Panc1 (cell line): ENCODE results near the gene MITF. TPM values are rescaled to one million over a fixed set of nuclear protein-coding genes. Genes with fewer than 3 reads are reported as not detected.

Source experiments
- ATAC-seq: fragments of 200-7000 bp; cut with Tn5 transposase; 2 replicates; pipeline ENCODE4 v1.9.1; 2020; ENCODE audit warnings: mild to moderate bottlenecking, moderate library complexity
- BruUV-seq: library from RNA; stranded (reverse); fragments of 400-500 nt; replicated peaks from 2 replicates; lab custom pipeline; 2021; lab: Mats Ljungman, UMichigan
- CTCF ChIA-PET: fragments of 300-600 bp; sonication (Branson Sonifier 250); formaldehyde crosslinking; loops from one replicate; lab custom pipeline; 2022; ENCODE audit warnings: antibody characterized with exemption; lab: Charles Lee
- POLR2A ChIA-PET: fragments of 300-600 bp; sonication (Branson Sonifier 250); formaldehyde crosslinking; loops from one replicate; lab custom pipeline; 2022; ENCODE audit warnings: antibody characterized with exemption; lab: Charles Lee
- DNase-seq: peaks from one replicate; pipeline ENCODE4 v3.0.0-alpha.2; 2010; ENCODE audit warnings: low read depth, low spot score
- H3K27ac ChIP-seq: 2 replicates; pipeline ENCODE4 v1.5.1; 2011; ENCODE audit warnings: mild to moderate bottlenecking, low read length, inconsistent platforms
- H3K27me3 ChIP-seq: fragments of 200-500 bp; sonication (Bioruptor generic); 2 replicates; pipeline ENCODE4 v1.6.0; 2014; ENCODE audit warnings: low read length, inconsistent platforms; ENCODE audit not compliant: control insufficient read depth, insufficient read depth
- H3K36me3 ChIP-seq: fragments of 200-500 bp; sonication (Bioruptor generic); 2 replicates; pipeline ENCODE4 v1.5.1; 2014; ENCODE audit warnings: inconsistent platforms, mild to moderate bottlenecking, low read length, moderate library complexity; ENCODE audit not compliant: control insufficient read depth, insufficient read depth
- H3K4me1 ChIP-seq: 2 replicates; pipeline ENCODE4 v1.5.1; 2011; ENCODE audit warnings: inconsistent platforms, mild to moderate bottlenecking, low read length, moderate library complexity; ENCODE audit not compliant: control insufficient read depth, insufficient read depth
- H3K4me3 ChIP-seq, 2 experiments: 2 replicates each; pipeline ENCODE4 v1.5.1; 2011 to 2012; ENCODE audit warnings: low read depth in 2 of 2, low read length in 2 of 2, mild to moderate bottlenecking in 2 of 2, inconsistent platforms in 1 of 2, moderate library complexity in 1 of 2
- H3K9me3 ChIP-seq: fragments of 200-500 bp; sonication (Bioruptor generic); 2 replicates; pipeline ENCODE4 v1.5.1; 2014; ENCODE audit warnings: low read depth, mild to moderate bottlenecking, inconsistent platforms, low read length, moderate library complexity; ENCODE audit not compliant: control insufficient read depth, insufficient read depth
- POLR2AphosphoS5 ChIP-seq: IDR thresholded peaks from 2 replicates; pipeline ENCODE4 v1.6.1; 2012; ENCODE audit warnings: mild to moderate bottlenecking, low read depth, low read length, moderate library complexity
- SIN3A ChIP-seq: IDR thresholded peaks from 2 replicates; pipeline ENCODE4 v1.6.1; 2012; ENCODE audit warnings: low read depth, mild to moderate bottlenecking, low read length, moderate library complexity, borderline replicate concordance; ENCODE audit not compliant: insufficient read depth
- TCF7L2 ChIP-seq: IDR thresholded peaks from 2 replicates; pipeline ENCODE4 v1.6.1; 2011; ENCODE audit warnings: mild to moderate bottlenecking, low read depth, low read length, inconsistent platforms
- in situ Hi-C: cut with HindIII; loops from 2 replicates; pipeline ENCODE4 v1.10.0; 2016; ENCODE audit warnings: low sequenced_read_pairs, low pct_unique_long_range_greater_than_20kb
- intact Hi-C: fragments of 100-400 bp; cut with micrococcal nuclease; formaldehyde crosslinking; loops from one replicate; pipeline ENCODE4 v1.10.0; 2022; ENCODE audit not compliant: unreplicated experiment
- total RNA-seq: library from RNA; stranded (reverse); gene quantifications from one replicate; pipeline ENCODE4 v1.2.1, GENCODE V29; 2021; ENCODE audit not compliant: unreplicated experiment
- TF ChIP-seq, protein P1 (sequence below): fragments of 450-650 bp; IDR thresholded peaks from 2 replicates; pipeline ENCODE4 v1.5.1; 2017; ENCODE audit warnings: mild to moderate bottlenecking
- TF ChIP-seq, protein P2 (sequence below), 2 experiments: IDR thresholded peaks; 2 replicates each; pipeline ENCODE4 v1.6.1; 2011 to 2012; ENCODE audit warnings: low read depth in 2 of 2, control low read depth in 1 of 2, low read length in 1 of 2, mild to moderate bottlenecking in 1 of 2, moderate library complexity in 1 of 2; ENCODE audit not compliant: insufficient read depth in 1 of 2

MITF gene
- total RNA-seq, 1 experiment from 2014 or later = 10.8 TPM

- DNase-seq (no peak), ATAC-seq (no peak)
- no peaks in the 10 kb centered on the region; the same call in 1 of the 2 replicates for H3K4me1 ChIP-seq
- no peak for TF ChIP-seq SIN3A
- TF ChIP-seq, protein P1, sequence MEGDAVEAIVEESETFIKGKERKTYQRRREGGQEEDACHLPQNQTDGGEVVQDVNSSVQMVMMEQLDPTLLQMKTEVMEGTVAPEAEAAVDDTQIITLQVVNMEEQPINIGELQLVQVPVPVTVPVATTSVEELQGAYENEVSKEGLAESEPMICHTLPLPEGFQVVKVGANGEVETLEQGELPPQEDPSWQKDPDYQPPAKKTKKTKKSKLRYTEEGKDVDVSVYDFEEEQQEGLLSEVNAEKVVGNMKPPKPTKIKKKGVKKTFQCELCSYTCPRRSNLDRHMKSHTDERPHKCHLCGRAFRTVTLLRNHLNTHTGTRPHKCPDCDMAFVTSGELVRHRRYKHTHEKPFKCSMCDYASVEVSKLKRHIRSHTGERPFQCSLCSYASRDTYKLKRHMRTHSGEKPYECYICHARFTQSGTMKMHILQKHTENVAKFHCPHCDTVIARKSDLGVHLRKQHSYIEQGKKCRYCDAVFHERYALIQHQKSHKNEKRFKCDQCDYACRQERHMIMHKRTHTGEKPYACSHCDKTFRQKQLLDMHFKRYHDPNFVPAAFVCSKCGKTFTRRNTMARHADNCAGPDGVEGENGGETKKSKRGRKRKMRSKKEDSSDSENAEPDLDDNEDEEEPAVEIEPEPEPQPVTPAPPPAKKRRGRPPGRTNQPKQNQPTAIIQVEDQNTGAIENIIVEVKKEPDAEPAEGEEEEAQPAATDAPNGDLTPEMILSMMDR = no peak
- TF ChIP-seq POLR2AphosphoS5 = no peak
- no peak for TF ChIP-seq TCF7L2
- ChIA-PET CTCF (no interaction called here), POLR2A (no interaction called here)
- H3K9me3 ChIP-seq = no peaks in the 10 kb centered on the region
- no peak overlapping the region for H3K4me3 ChIP-seq
- BruUV-seq = no TSS peak
- H3K27me3 ChIP-seq = no peaks in the 10 kb centered on the region
- H3K36me3 ChIP-seq = no peaks in the 10 kb centered on the region
- in situ Hi-C loops (no loop called here), intact Hi-C loops (loop anchor here (5.0 kb wide), 2 partner anchors 165 to 255 kb away; no protein-coding TSS in a partner anchor)
- H3K27ac ChIP-seq = no peak overlapping the region
These were observed 46.5 kb upstream of the MITF start for GRCh38 chr3:69692761-69693160.

- BruUV-seq = no TSS peak
- no peak for ATAC-seq
- CTCF ChIA-PET = no interaction called here
These were observed 43.8 kb upstream of the MITF start for GRCh38 chr3:69695443-69695842.

More at GRCh38 chr3:69695443-69695842, 43.8 kb upstream of the MITF start:
- intact Hi-C loops = no loop called here
- Histone ChIP-seq H3K36me3 (no peaks in the 10 kb centered on the region), H3K27me3 (no peaks in the 10 kb centered on the region), H3K27ac (no peak overlapping the region), H3K4me3 (no peak overlapping the region), H3K4me1 (no peaks in the 10 kb centered on the region; the same call in 1 of the 2 replicates), H3K9me3 (no peaks in the 10 kb centered on the region)
- TF ChIP-seq SIN3A (no peak), POLR2AphosphoS5 (no peak), TCF7L2 (no peak)
- TF ChIP-seq, protein P2, sequence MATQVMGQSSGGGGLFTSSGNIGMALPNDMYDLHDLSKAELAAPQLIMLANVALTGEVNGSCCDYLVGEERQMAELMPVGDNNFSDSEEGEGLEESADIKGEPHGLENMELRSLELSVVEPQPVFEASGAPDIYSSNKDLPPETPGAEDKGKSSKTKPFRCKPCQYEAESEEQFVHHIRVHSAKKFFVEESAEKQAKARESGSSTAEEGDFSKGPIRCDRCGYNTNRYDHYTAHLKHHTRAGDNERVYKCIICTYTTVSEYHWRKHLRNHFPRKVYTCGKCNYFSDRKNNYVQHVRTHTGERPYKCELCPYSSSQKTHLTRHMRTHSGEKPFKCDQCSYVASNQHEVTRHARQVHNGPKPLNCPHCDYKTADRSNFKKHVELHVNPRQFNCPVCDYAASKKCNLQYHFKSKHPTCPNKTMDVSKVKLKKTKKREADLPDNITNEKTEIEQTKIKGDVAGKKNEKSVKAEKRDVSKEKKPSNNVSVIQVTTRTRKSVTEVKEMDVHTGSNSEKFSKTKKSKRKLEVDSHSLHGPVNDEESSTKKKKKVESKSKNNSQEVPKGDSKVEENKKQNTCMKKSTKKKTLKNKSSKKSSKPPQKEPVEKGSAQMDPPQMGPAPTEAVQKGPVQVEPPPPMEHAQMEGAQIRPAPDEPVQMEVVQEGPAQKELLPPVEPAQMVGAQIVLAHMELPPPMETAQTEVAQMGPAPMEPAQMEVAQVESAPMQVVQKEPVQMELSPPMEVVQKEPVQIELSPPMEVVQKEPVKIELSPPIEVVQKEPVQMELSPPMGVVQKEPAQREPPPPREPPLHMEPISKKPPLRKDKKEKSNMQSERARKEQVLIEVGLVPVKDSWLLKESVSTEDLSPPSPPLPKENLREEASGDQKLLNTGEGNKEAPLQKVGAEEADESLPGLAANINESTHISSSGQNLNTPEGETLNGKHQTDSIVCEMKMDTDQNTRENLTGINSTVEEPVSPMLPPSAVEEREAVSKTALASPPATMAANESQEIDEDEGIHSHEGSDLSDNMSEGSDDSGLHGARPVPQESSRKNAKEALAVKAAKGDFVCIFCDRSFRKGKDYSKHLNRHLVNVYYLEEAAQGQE (IDR thresholded peaks at IDR 0.05; ENCODE audit: insufficient read depth in 1 of 2, low read depth in 2 of 2, low read length in 1 of 2) = no peak
- TF ChIP-seq, protein P1 = no peak
- POLR2A ChIA-PET = no interaction called here
- no peak for DNase-seq
- in situ Hi-C loops = no loop called here
